AG10803 (cell line): ENCODE data around the gene ZIC4.

ENCODE experiments used
- DNase-seq: peaks from one replicate; pipeline ENCODE4 v3.0.0; 2010; ENCODE audit warnings: low read depth
- H3K4me3 ChIP-seq: 2 replicates; pipeline ENCODE4 v1.5.1; 2011; ENCODE audit warnings: mild to moderate bottlenecking, low read length, control low read depth
- CTCF ChIP-seq: conservative IDR thresholded peaks from 2 replicates; pipeline ENCODE4 v1.5.1; 2011; ENCODE audit warnings: mild to moderate bottlenecking, low read length, control low read depth, inconsistent platforms

The ZIC4 gene

GRCh38 chr3:147364771-147365170 lies 41.6 kb downstream of the ZIC4 start:
- TF ChIP-seq CTCF, result no peak
- DNase-seq, result no peak
- H3K4me3 ChIP-seq, result no peak overlapping the region

GRCh38 chr3:147361454-147362420 lies 44.6 kb downstream of the ZIC4 start:
- TF ChIP-seq CTCF, result peak; percentile 52
- no peak overlapping the region for H3K4me3 ChIP-seq
- no peak for DNase-seq

GRCh38 chr3:147360646-147361453 lies 45.5 kb downstream of the ZIC4 start:
- no peak for DNase-seq
- TF ChIP-seq CTCF, result no peak
- H3K4me3 ChIP-seq, result no peak overlapping the region

- no peak for TF ChIP-seq CTCF
- no peak overlapping the region for H3K4me3 ChIP-seq
- no peak for DNase-seq
Observed at GRCh38 chr3:147360051-147360439, 46.3 kb downstream of the ZIC4 start.

- no peak for TF ChIP-seq CTCF
- H3K4me3 ChIP-seq, result no peak overlapping the region
- DNase-seq, result no peak
Observed at GRCh38 chr3:147359177-147360050, 46.9 kb downstream of the ZIC4 start.

GRCh38 chr3:147358144-147358992 lies 48.0 kb downstream of the ZIC4 start:
- DNase-seq, result no peak
- no peak overlapping the region for H3K4me3 ChIP-seq
- no peak for TF ChIP-seq CTCF
